ENCODE measurements around the gene BPHL. TPM values are rescaled to one million over a fixed set of nuclear protein-coding genes. Genes with fewer than 3 reads are reported as not detected.

The BPHL gene
- total and polyA plus RNA-seq, 10 of the 15 experiments (the other 5 are each of a cell fraction or from before 2014, with no cell fraction given) = 8.0 to 17.8 (median 12.4) TPM

GRCh38 chr6:3118353-3119039 lies at the start of gene BPHL (continued):
- TF ChIP-seq CHD2 (IDR thresholded peaks at IDR 0.05; ENCODE audit: borderline replicate concordance, low read depth, low read length) = 0 out of 2 replicates have a peak, but pooled peaks have one; percentile 43
- no peak for TF ChIP-seq CREM (IDR thresholded peaks at IDR 0.05; ENCODE audit: low read depth)
- no peak for TF ChIP-seq SUZ12 (IDR thresholded peaks at IDR 0.05; ENCODE audit: unreplicated experiment)
- no peak for TF ChIP-seq SREBF1 (IDR thresholded peaks at IDR 0.05; ENCODE audit: low read length)
- TF ChIP-seq EED (IDR thresholded peaks at IDR 0.05; ENCODE audit: low read depth) = peak; percentile 91
- TF ChIP-seq SMAD5 (IDR thresholded peaks at IDR 0.05; ENCODE audit: low read depth) = 0 out of 2 replicates have a peak, but pooled peaks have one; percentile 20
- TF ChIP-seq CTCF (IDR thresholded peaks at IDR 0.05 in 2 of 3, conservative IDR thresholded peaks at IDR 0.05 in 1 of 3; ENCODE audit: control insufficient read depth in 2 of 3, extremely low read depth in 1 of 3, insufficient read depth in 1 of 3, low read depth in 3 of 3, low read length in 3 of 3) = no peak
- no peak for TF ChIP-seq NFXL1 (IDR thresholded peaks at IDR 0.05; ENCODE audit: borderline replicate concordance)
- no peak for TF ChIP-seq YBX1 (IDR thresholded peaks at IDR 0.05)
- TF ChIP-seq IKZF2 (IDR thresholded peaks at IDR 0.05) = peak; percentile 84 to 87
- TF ChIP-seq ZNF622 (IDR thresholded peaks at IDR 0.05) = no peak
- no peak for TF ChIP-seq IRF5 (IDR thresholded peaks at IDR 0.05; ENCODE audit: borderline replicate concordance)
- TF ChIP-seq E2F8 (IDR thresholded peaks at IDR 0.05; ENCODE audit: low read depth, partially characterized antibody) = no peak
- TF ChIP-seq POLR2AphosphoS5 (IDR thresholded peaks at IDR 0.05; ENCODE audit: low read length) = peak; percentile 67
- peak; percentile 74 for TF ChIP-seq YY1 (IDR thresholded peaks at IDR 0.05; ENCODE audit: low read depth, low read length)
- no peak for TF ChIP-seq MYB (IDR thresholded peaks at IDR 0.05; ENCODE audit: borderline replicate concordance, low read depth, low read length)
- TF ChIP-seq ZNF24 (IDR thresholded peaks at IDR 0.05) = no peak
- no peak for TF ChIP-seq MLLT1 (IDR thresholded peaks at IDR 0.05)
- TF ChIP-seq PML (IDR thresholded peaks at IDR 0.05; ENCODE audit: low read length) = no peak
- TF ChIP-seq RUNX3 (IDR thresholded peaks at IDR 0.05; ENCODE audit: low read length) = peak; percentile 74
- peak; percentile 83 for TF ChIP-seq RELA (IDR thresholded peaks at IDR 0.05; ENCODE audit: borderline replicate concordance, partially characterized antibody)
- TF ChIP-seq BHLHE40 (IDR thresholded peaks at IDR 0.05; ENCODE audit: borderline replicate concordance in 1 of 2, low read depth in 2 of 2, low read length in 1 of 2) = peak; percentile 8 to 86; a peak in 2 of 4 replicates
- no peak for TF ChIP-seq TARDBP (IDR thresholded peaks at IDR 0.05; ENCODE audit: borderline replicate concordance)
- no peak for TF ChIP-seq NFYA (IDR thresholded peaks at IDR 0.05; ENCODE audit: borderline replicate concordance, low read depth, low read length)
